ENCODE data around the gene CACNA2D1.

Gene CACNA2D1

DNA sequence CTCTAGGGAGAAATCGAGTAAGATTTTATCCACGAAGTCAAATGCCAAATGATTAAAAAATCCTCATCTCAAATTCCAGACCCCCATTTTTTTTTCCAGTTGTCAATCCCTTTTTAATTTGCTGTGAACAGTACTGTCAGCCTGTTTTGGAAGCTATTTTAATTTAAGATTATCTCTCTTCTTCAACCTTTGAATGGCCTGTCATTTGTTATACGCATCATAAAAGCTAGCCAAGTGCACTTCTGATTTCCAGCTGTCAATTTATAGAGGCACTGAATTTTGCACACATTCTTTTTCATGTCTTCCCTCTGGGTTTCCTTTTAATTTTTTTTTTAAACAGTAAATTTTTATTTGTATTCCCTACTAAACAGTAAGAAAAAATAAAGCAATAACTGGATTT is 337.4 kb downstream of the CACNA2D1 start:
- TF ChIP-seq, protein P1, sequence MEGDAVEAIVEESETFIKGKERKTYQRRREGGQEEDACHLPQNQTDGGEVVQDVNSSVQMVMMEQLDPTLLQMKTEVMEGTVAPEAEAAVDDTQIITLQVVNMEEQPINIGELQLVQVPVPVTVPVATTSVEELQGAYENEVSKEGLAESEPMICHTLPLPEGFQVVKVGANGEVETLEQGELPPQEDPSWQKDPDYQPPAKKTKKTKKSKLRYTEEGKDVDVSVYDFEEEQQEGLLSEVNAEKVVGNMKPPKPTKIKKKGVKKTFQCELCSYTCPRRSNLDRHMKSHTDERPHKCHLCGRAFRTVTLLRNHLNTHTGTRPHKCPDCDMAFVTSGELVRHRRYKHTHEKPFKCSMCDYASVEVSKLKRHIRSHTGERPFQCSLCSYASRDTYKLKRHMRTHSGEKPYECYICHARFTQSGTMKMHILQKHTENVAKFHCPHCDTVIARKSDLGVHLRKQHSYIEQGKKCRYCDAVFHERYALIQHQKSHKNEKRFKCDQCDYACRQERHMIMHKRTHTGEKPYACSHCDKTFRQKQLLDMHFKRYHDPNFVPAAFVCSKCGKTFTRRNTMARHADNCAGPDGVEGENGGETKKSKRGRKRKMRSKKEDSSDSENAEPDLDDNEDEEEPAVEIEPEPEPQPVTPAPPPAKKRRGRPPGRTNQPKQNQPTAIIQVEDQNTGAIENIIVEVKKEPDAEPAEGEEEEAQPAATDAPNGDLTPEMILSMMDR (IDR thresholded peaks at IDR 0.05; ENCODE audit: insufficient read depth, low read length, poor library complexity, severe bottlenecking) = no peak
- no peaks in the 10 kb centered on the region for H3K36me3 ChIP-seq (ENCODE audit: control insufficient read depth, insufficient read depth, low read length)
- no peak overlapping the region for H3K4me3 ChIP-seq (replicated peaks; ENCODE audit: low read depth, low read length)
- no peak for DNase-seq (ENCODE audit: extremely low read depth, insufficient read length)
- no peaks in the 10 kb centered on the region for H3K27me3 ChIP-seq (replicated peaks; ENCODE audit: control insufficient read depth, insufficient read depth, low read length)

DNA sequence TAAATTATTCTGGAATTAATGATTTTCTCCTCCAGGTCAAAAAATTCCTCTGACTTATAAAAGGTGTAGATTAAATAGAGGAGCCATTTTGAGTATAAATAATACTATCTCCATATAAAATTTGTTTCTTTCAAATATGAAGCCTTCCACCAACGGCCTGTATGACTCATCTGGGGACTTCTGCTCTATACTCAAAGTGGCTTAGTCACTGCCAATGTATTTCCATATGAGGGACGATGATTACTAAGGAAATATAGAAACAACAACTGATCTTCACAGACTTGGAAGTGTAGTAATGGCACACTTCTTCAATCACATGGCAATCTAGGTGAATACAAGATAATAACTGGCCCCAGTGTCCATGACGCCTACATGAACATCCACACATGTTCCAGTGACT is 338.1 kb downstream of the CACNA2D1 start:
- DNase-seq (ENCODE audit: extremely low read depth, insufficient read length) = no peak
- Histone ChIP-seq H3K4me3 (replicated peaks; ENCODE audit: low read depth, low read length) (no peak overlapping the region), H3K36me3 (ENCODE audit: control insufficient read depth, insufficient read depth, low read length) (no peaks in the 10 kb centered on the region), H3K27me3 (replicated peaks; ENCODE audit: control insufficient read depth, insufficient read depth, low read length) (no peaks in the 10 kb centered on the region)
- TF ChIP-seq, protein P1 (IDR thresholded peaks at IDR 0.05; ENCODE audit: insufficient read depth, low read length, poor library complexity, severe bottlenecking) = no peak

DNA sequence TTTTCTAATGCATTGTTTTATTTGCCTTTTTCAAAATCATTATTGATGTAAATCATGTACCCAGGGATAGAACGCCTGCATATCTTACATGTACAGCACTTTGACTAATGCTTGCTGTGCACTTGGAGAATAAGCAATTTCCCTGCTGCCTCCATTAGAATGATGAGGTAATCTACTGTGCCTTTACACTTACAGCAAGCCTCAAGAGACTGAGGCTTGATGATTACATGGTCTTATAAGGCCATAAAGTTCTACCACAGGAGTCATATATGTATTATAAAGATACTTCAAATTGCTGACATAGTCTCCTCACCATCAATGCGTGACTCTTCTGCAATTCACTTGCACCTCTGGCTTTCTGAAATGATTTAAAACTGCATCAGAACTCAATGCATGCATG is 345.2 kb downstream of the CACNA2D1 start:
- no peak overlapping the region for H3K4me3 ChIP-seq (replicated peaks; ENCODE audit: low read depth, low read length)
- no peak for DNase-seq (ENCODE audit: extremely low read depth, insufficient read length)
- TF ChIP-seq, protein P1 (IDR thresholded peaks at IDR 0.05; ENCODE audit: insufficient read depth, low read length, poor library complexity, severe bottlenecking) = no peak
- no peaks in the 10 kb centered on the region for H3K36me3 ChIP-seq (ENCODE audit: control insufficient read depth, insufficient read depth, low read length)
- no peaks in the 10 kb centered on the region for H3K27me3 ChIP-seq (replicated peaks; ENCODE audit: control insufficient read depth, insufficient read depth, low read length)

DNA sequence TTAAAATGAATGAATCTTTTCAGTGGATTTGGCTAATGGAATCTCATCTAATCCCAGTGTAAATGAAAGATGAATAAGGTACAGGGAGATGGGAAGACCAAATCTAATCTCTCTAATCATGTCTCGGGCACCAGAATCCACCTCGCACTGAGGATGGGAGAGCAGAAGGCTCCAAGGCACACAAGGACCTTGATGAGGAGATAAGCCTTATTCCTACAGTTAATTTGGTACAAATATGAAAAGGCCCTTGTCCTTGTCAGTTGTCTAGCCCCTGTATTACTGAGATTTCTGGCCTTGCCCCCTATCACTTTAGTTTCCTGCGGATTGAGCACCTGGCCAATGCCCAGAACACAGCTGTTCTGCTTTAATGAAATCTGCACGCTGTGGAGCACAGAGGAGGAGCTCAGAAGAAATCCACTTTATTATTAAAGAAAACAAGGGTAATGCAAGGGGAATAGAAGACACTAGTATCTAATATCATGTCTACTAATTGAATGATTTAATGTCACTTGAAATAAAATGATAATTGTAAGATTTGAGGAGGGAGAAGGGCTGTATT is 352.4 kb downstream of the CACNA2D1 start:
- Histone ChIP-seq H3K36me3 (ENCODE audit: control insufficient read depth, insufficient read depth, low read length) (no peaks in the 10 kb centered on the region), H3K27me3 (replicated peaks; ENCODE audit: control insufficient read depth, insufficient read depth, low read length) (no peaks in the 10 kb centered on the region), H3K4me3 (replicated peaks; ENCODE audit: low read depth, low read length) (no peak overlapping the region)
- TF ChIP-seq, protein P1 (IDR thresholded peaks at IDR 0.05; ENCODE audit: insufficient read depth, low read length, poor library complexity, severe bottlenecking) = no peak
- no peak for DNase-seq (ENCODE audit: extremely low read depth, insufficient read length)

DNA sequence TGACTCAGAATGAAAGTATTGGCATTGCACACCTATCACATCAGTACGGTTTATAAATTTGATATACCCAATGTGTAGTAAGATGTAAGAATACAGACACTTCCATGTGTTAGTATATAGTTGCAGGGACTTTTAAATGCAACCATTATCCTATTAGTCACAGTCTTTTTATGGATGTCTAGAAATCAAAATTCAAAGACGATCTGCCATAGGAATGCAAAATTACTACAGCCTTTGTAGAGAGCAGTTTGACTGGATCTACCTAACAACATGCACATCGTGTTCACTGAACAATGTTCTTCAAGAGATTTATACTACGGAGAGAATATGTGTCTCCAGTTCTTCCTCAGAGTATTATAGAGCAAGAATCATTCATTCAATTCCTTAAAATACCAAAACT is 356.5 kb downstream of the CACNA2D1 start:
- no peak for DNase-seq (ENCODE audit: extremely low read depth, insufficient read length)
- Histone ChIP-seq H3K4me3 (replicated peaks; ENCODE audit: low read depth, low read length) (no peak overlapping the region), H3K27me3 (replicated peaks; ENCODE audit: control insufficient read depth, insufficient read depth, low read length) (no peaks in the 10 kb centered on the region), H3K36me3 (ENCODE audit: control insufficient read depth, insufficient read depth, low read length) (no peaks in the 10 kb centered on the region)
- TF ChIP-seq, protein P1 (IDR thresholded peaks at IDR 0.05; ENCODE audit: insufficient read depth, low read length, poor library complexity, severe bottlenecking) = no peak

DNA sequence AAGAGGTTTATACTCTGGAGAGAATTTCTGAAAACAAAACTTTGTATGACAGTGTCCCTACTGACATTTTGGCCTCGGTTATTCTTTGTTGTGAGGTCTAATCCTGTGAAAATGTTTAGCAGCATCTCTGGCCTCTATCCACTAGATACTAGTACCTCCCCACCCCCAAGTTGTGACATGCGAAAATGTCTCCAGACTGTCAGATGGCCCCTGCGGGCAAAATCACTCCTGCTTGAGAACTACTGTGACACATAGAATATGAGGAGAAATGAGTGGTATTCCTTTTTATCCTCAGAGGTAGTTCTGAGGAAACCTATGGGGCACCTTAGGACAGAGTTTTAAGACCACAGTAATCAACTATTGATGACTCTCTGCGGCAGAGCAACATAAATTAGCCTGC is 358.5 kb downstream of the CACNA2D1 start:
- no peaks in the 10 kb centered on the region for H3K36me3 ChIP-seq (ENCODE audit: control insufficient read depth, insufficient read depth, low read length)
- TF ChIP-seq, protein P1 (IDR thresholded peaks at IDR 0.05; ENCODE audit: insufficient read depth, low read length, poor library complexity, severe bottlenecking) = no peak
- no peak for DNase-seq (ENCODE audit: extremely low read depth, insufficient read length)
- H3K4me3 ChIP-seq (replicated peaks; ENCODE audit: low read depth, low read length) = no peak overlapping the region
- H3K27me3 ChIP-seq (replicated peaks; ENCODE audit: control insufficient read depth, insufficient read depth, low read length) = no peaks in the 10 kb centered on the region

Data from GM06990 (cell line).